COLO668 (cell line): ENCODE data around the gene C1QTNF5.

Experiments
- DNase-seq: peaks from one replicate; lab custom pipeline; 2025; ENCODE audit not compliant: unreplicated experiment; lab: John Stamatoyannopoulos, UW

Gene C1QTNF5

DNA sequence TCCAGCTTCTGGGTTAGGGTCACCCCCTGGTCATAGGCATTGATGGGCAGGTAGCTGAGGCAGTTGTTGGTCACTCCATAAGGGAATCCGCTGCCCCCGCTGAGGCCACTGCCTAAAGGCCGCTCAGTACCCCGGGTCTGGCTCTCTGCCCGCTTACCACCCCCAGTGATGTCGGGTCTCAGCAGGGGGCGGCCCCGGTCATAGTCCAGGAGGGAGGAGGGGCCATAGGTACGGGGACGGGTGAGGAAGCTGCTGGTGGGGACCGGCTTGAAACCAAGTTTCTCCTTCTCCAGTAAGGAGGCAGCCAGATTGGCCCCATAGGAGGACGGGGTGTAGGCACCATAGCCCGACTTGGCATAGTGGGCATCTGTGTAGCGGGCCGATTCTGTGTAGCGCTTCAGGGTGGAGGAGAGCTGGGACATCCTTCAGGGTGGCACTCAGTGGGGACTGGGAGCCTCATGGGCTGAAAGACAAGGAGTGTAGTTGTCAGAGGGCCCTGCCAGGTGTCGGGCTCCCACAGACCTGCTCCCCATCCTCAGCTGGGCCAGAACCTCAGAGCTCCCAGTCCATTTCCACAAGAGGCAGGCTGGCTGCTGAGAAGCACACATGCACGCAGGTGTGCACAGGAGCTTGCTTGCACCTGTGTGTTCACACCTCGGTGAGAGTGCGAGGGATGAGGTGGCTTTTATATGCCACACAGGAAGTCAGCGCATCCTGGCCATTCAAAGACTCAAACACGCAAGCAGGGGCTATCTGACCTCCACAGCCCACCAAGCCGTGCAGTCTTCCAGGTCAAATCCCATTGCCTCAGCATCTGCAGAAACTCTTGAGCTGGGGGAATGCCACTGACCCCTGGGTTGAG lies 32.6 kb upstream of the C1QTNF5 start:
- no peak for DNase-seq

DNA sequence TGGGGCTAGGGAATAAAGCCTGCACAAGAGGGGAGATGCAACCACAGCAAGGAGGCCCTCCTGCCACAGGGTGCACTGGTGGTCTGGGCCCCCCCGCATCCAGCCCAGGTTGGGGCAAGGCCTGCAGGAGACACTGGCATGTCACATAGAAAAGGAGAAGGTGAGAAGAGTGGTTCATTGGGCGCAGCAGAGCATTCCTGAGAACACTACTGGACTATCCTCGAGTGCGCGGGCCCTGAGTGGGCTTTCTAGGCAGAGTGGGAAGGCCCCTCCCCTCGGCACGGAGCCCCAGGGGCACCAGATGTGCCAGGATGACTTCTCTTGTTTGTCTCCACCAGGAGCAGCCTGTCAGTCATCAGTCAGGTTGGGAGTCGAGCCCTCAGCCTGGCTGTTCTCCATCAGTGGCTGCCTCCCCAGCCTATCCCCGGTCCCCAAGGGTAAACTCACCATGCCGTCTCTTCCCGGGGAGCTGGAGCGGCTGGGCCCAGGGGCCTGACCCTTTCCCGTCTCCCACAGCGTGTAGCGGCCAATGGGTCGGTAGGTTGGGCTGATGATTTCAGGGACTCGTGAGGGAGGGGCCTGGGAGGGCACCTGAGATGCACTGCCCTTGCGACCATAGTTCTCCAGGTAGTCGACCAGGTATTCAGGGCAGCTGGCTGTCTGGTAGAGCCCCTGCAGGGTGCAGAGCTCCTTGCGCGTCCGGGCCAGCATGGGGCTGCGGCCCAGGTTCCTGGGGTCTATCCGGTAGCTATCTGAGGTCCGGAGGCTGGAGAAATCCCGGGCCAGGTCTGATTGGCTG lies 31.8 kb upstream of the C1QTNF5 start:
- DNase-seq: no peak

DNA sequence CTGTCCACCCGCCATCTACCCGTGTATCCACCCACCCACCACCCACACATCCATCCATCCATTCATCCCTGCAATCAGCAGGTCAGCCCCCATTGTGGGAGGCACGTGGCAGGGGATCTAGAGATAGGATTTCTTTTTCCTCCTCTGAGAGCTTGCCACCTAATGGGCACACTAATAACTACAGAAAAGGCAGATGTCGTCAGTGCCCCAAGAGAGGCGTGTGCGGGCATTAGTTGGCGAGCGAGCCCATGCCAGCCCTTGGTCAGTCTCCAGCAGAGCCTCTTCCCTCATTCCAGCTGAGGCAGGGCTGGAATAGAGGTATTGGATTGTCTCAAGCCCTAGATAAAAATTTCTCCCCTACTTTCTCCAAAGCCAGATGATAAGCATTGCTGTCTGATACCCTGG lies 31.1 kb upstream of the C1QTNF5 start:
- no peak for DNase-seq

DNA sequence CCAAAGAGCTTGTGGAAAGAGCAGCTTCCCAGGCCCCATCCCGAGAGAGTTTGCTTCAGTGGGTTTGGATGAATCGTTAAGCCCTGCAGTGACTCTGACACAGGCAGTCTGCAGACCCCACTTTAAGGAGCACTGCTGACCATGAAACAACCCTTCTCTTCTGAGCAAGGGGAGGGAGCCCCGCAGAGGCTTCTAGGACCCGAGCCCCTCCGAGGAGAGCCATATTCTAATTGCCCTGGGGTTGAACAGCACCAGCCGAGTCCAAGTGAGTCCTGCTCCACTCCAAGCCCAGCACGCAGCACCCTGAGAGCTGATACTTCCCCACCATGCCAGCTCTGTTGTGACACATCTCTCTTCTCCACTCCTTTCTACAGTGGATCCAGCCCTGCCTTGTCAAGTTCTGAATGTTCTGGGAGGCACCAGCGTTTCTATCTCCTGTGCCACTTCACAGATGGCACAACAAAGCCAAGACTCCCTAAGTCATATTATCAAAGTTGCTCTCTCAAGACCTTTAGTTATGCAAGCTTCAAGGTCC lies 30.5 kb upstream of the C1QTNF5 start:
- no peak for DNase-seq

DNA sequence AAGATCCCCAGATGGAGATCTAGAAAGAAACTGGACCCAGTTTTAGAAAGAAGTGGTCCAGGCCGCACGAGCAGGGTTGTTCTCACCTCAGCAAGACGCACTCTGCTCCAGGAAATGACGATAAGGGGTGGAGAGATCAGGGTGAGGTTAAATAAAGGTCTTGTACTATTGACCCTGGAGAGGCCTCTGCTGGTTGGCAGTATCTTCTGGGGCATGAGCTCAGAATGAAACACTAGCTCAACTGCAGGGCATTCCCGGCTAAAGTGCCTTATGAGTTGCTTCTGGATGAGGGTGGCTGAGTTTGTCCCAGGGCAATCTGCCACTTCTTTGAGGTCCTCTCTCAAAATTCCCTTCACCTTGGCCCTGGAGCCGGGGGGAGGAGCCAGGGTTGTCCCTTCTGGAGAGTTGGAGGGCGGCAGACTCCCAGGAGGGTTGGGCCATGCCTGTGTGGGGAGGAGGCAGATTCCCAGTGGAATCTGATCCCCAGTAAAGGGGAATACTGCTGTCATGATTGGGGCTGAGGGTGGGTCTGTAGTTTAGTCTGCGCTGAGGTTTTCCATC lies 29.9 kb upstream of the C1QTNF5 start:
- no peak for DNase-seq

DNA sequence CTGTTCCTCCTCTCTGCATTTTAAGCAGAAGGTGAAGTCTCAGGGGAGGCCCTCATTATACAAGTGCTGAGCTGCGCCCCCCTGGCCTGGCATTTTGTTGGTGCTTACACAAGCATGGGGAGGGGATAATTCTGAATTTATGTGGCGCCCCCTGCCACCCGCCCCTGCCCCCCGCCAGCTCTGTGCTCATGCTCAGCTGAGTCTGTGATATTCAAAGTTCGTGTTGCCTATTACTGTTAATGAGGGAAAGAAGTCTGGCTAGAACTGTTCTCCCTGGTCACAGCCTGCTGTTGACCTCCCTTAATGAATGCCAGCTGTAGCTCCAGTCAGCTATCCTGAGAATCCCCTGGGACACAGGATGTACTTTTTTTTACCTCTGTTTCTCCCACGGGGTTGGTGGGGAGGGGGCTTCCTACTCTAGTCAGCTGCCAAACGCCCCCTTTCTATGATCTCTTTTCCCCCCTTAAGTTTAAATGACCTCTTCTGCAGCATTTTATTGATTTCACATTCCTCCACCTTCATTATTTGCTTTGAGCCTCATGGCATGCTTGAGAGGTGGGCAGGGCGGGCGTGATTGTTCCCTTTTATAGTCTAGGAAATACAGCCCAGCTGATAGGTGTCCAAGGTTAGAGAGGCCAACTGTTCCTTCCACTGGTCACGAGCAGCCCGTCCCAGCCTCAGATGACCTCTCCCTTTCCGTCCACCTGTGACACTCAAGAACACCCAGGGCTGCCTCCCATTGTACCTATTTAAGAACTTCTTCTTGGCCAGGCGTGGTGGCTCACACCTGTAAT lies 28.6 kb upstream of the C1QTNF5 start:
- no peak for DNase-seq

DNA sequence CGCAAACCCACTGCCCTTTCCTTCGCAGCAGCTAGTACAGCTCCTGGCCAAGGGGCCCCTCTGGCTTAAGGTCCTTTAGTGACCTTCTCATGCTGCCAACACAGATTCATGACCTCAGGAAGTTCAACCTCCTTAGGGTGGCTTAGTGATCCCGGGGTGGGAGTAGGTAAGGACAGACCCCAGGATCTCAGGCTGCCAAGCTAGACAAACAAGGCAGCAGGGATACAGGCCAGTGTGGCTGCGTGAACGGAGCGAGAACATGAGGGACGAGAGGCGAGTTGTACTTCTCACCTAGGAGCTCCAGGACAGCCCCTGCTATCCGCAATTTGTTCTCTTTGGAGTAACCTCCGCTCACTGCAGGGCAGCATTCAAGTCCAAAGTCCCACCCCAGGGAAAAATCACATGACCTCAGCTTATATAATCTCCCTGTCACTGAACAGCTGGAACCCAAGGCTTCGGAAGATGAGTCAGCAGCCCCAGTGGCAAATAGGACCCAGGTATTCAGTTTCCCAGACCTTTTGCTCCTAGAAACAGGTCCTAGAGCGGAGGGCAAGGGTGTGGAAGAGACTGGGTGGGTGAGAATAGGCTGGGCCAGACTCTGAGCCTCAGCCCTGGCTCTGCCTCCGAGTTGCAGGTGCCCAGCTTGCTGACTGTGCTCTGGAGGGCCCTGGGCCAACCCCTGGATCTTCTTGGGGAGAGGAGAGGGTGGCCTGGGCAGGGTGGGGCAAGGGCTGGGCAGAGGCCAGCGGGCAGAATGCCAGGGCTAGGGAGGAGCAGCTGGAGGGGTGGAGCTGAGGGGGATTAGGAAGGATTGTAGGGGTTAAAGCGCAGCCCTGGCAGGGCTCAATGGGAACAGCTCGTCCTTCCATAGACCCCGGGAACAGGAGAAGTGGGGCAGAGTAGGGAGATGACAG lies 27.7 kb upstream of the C1QTNF5 start:
- peak; percentile 86 for DNase-seq

DNA sequence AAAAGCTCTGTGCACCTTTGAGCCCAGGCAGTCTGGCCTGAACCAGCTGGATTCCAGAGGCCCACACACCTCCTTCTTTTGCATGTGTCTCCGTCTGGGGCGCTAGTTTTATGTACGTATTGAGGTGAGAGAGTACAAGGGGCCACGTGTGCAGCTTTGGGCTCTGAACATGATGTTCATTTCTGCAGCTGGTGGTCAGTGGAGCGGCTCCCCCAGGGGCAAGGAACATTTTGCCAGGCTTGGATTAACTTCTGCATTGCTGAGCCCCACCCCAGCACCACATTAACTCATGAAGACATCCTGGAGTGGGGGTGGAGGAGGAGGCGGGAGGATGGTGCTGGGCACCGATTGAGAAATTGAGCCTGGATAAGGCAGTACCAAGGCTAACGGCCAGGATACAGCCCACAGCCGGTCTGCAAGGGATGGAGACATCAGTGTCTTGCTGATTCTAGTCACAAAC lies 27.0 kb upstream of the C1QTNF5 start:
- DNase-seq: no peak

DNA sequence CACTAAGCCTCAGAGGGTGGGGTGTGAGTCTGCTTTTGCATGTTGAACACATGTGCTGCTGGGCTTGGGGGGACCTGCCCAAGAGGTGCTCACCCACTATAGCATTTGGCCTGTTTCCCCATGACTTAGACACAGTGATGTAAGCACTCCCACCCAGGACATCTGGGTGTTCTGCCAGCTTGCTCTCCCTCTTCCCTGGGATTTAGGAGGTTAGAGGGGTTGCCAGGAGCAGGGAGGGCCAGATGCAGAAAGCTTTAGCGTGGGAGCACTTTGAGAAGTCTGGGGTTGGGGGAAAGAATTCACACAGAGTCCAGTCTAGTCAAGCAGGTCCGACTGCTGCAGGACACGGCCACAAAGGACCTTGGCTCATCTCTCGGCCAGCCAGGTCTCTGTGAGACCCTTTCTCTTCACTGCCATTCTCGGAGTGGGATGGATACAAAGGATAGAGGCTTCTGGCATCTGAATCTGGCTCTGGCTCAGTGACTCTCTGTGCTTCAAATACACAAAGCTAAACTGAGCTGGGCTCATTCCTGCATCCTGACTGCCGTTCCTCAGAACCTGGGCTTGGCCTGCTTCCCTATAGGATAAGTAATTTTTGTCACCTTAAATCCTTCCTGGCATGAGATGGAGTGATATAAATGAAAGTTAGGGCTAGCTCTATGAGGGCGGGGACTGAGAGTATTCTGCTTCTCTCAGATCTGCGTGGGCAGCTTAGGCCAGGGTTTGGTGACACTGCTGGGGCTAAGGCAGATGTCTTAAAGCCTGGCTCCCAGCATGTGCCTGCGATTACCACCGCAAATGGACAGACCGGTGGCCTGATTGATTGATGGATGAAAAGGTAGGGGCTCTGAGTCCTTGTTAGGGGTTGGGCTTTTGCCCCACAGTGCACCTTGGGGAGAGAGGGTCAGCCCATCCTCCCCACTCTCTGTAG lies 26.3 kb upstream of the C1QTNF5 start:
- no peak for DNase-seq

DNA sequence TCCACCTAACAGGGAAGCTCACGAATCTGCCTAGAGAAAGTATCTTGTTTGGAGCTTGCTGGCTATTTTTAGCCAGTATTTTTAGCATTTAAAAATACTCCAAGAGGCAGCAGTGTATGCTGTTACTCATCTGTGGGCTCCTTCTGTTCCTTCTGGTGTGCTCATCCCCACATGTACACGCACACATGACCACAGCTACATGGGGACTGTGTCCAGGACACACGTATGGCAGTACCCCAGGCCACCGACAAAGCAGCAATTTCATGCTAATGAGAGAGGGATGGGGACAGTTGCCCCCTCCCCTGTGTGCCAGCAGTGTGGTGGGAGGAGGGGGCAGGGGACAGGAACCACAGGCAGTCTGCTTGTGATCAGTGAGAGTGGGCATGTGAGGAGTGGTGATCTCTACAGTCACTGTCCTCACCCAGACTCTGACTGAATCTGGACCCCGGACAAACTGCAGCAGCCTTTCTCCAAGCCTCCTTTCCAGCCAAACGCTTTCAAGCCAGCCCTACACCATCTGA lies 24.4 kb upstream of the C1QTNF5 start:
- DNase-seq: no peak

DNA sequence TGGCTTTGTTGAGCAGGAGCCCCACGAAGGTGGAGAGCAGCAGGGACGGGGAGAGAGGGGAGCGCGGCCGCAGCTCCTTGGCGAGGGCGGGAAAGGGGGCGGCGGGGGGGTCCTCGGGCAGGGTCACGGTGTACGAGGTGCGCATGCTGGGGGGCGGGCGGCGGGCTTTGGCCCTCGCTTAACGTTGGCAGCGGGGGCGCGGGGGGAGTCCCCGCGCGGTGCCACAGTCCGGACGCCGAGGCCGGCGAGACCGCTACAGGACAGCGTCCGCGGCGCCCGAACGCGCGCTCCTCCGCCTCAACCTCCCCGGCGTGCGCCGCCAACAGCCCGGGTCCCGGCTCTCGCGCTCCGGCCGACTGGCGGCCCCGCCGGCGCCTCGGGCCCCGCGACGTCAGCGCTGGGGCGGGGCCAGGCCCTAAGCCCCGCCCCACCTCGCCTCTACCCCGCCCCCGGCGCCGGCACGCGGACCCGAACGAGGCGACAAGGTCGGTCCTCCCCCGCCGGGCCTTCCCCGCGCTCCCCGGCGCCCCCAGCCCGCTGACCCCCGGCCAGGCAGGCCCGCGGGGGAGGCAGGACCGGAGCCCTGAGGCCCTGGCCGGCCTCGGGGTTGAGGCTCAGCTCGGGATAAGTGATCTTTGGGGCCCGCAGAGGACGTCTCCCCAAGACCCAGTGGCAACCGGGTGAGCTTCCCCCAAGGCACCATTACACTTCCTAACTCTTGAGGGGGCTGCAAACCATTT lies 23.3 kb upstream of the C1QTNF5 start:
- DNase-seq: peak; percentile 74

DNA sequence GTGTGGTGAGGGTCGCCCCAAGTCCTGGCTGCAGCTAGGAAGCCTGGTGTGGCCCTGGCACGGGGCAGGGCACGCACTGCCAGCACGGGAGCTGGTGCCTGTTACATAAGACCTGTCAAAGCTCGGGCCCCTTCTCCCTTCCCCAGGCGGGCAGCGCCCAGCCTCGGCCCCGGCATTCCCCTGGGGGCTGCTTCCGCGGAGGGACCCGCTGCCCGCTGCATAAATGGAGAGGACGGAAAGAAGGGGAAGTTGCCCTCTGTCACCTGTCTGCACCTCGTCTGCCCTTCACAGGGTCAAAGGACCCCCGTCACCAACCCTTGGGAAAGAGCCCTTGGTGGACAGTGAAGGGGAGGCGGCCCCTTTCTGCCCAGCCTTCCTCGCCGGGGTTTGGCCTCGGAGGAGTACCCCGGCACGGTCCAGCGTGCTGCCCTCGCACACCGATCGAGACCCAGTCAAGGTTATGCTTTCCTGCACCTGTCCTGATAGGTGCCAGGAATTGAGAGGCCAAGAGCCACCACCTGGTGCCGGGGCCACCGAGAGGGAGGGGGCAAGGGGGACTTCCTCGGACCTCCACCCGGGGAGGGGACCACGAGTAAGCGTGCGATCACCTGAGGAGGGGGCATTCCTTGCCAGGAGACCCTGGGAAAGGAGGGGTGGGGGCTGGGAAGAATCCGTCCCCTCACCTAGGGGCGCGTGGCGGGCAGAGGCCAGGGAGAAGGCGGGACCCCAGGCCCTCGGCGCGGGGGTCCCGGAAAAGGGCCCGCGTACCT lies 22.6 kb upstream of the C1QTNF5 start:
- peak; percentile 46 for DNase-seq

DNA sequence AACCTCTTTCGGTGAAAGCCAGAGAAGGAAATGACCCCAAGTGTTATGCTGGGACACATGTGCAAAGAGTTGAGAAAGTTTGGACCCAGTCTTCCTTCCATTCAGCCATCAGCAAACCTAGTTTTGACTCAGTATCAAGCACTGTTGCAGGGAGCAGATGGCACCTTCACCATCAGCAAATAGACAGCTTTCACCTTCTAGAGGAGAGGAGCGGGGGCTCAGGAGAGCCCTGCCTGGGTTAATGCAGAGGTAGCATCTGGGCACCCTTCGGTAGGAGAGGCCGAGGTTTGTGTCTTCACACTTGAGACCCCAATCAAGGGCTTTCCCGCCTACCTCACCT lies 22.0 kb upstream of the C1QTNF5 start:
- no peak for DNase-seq

DNA sequence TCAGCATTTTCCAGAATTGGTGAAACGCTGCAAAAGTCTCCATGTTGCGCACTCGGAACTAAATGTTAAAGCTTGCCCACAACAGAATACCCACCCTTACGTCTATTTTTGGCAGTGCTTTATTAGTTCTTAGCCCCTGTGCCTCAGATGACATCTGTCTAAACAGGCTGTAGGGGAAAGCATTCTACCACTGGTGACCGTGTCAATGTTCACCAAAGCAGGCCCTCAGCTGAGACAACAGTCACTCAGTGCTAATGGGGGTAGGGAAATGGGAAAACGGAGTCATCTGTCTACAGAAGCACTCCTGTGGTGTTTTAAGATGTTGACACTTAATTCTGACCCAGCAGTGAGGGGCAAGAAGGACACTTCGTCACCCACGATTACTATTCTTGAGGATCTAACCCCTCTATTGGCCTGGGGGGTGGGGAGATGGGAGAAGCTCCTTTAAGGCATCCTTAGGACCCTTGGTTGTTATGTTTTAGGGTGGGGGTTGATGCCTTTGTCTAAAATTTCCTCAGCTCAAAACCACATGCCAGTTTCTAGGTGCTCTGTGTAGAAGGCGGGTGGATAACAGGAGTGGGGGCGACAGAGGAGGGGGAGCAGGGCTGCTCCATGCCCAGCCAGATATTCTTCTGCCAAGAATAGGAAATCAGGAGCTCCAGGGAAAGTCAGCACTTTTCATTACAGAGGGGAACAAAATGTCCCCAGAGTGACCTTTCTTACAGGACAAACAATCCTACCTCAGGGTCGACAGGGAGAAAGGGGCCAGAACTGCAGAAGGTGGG lies 21.4 kb upstream of the C1QTNF5 start:
- DNase-seq: peak; percentile 9

DNA sequence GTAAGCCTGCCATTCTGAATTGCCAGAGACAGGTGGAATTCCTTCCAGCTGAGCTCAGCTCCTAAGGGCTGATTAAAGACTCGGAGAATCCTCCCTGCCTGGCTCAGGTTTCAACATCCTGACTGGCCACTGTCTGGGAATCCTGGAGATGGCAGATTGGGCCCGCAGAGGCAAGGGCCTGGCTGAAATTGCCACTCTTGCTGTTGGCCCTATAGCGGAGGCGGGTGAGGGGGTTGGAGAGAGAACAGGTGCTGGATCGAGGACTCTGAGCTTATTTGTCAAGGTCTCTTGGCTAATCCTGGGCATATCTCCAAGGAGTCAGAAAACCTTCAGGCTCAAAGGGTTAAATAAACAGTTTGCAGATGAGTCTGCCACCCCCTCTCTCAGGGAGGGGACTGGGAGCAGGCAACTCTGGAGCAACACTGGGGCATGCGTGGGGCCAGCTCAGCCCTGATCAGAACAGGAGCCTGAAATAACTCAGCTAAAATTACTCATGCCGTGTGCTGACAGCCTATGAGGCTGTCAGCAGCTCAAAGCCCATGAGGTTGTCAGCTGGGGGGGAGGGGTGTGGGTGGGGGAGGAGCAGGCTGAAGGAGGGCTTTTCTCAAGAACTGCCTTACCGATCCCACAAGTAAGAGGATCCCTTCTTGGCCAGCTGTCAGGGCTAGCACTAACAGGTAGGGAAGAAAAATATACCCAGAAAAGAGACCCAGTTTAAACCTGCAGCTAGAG lies 20.5 kb upstream of the C1QTNF5 start:
- peak; percentile 45 for DNase-seq
